Glomerular endothelial cell (primary cell): ENCODE results near the gene TADA3. TPM values are rescaled to one million over a fixed set of nuclear protein-coding genes. Genes with fewer than 3 reads are reported as not detected.

Experiments
- DNase-seq: peaks from one replicate; pipeline ENCODE4 v3.0.0-alpha.2; 2011; ENCODE audit warnings: low read depth, low spot score; ENCODE audit errors: extremely low read depth
- total RNA-seq: library from RNA; depleted of rRNA; stranded (reverse); fragments of >200 nt; gene quantifications from 2 replicates; pipeline ENCODE4 v1.2.3, GENCODE V29; 2015

TADA3 gene
- 58.9 and 73.5 TPM in 2 replicates for total RNA-seq

- DNase-seq, result peak; percentile 96
These were observed at the start of gene TADA3, which contains the start of gene ARPC4 for GRCh38 chr3:9792405-9793160. Gene TADA3, minus strand, starts transcription at chr3:9792473. Its CDS starts 1,007 bp downstream, at chr3:9791466. Gene ARPC4, plus strand, starts transcription at chr3:9793082. Its CDS starts 40 bp downstream, at chr3:9793122.

GRCh38 chr3:9841015-9841414, 48.7 kb upstream of the TADA3 start:
- no peak for DNase-seq

GRCh38 chr3:9838856-9839255, 46.6 kb upstream of the TADA3 start:
- no peak for DNase-seq

GRCh38 chr3:9837701-9838582, 45.7 kb upstream of the TADA3 start:
- DNase-seq, result no peak

GRCh38 chr3:9834520-9835380, 42.5 kb upstream of the TADA3 start:
- no peak for DNase-seq

GRCh38 chr3:9833078-9833477, 40.8 kb upstream of the TADA3 start:
- no peak for DNase-seq

- DNase-seq, result no peak
These were observed 39.0 kb upstream of the TADA3 start for GRCh38 chr3:9831253-9831652.

GRCh38 chr3:9828801-9829755, 36.8 kb upstream of the TADA3 start:
- no peak for DNase-seq

- DNase-seq, result no peak
These were observed 34.7 kb upstream of the TADA3 start for GRCh38 chr3:9826815-9827573.

GRCh38 chr3:9825451-9826040, 33.3 kb upstream of the TADA3 start:
- no peak for DNase-seq

- DNase-seq, result no peak
These were observed 28.7 kb upstream of the TADA3 start for GRCh38 chr3:9820946-9821345.

- DNase-seq, result no peak
These were observed 28.3 kb upstream of the TADA3 start for GRCh38 chr3:9820543-9820942.

- no peak for DNase-seq
These were observed 26.5 kb upstream of the TADA3 start for GRCh38 chr3:9818666-9819335.

GRCh38 chr3:9817436-9817835, 25.2 kb upstream of the TADA3 start:
- no peak for DNase-seq

- DNase-seq, result no peak
These were observed 23.7 kb upstream of the TADA3 start for GRCh38 chr3:9815986-9816385.

- DNase-seq, result no peak
These were observed 20.7 kb upstream of the TADA3 start for GRCh38 chr3:9812870-9813483.

GRCh38 chr3:9810846-9811245, 18.6 kb upstream of the TADA3 start:
- DNase-seq, result no peak

GRCh38 chr3:9810433-9810770, 18.1 kb upstream of the TADA3 start:
- no peak for DNase-seq
